K562 (cell line): Measurements from ENCODE around the gene GADD45GIP1. TPM values are rescaled to one million over a fixed set of nuclear protein-coding genes. Genes with fewer than 3 reads are reported as not detected.

ENCODE experiments used
- BMI1 ChIP-seq: fragments of 150-350 bp; IDR thresholded peaks from 2 replicates; pipeline ENCODE4 v1.6.1; 2014; ENCODE audit warnings: low read length
- ELF1 ChIP-seq: fragments of 200-800 bp; sonication (Bioruptor generic); IDR thresholded peaks from 2 replicates; pipeline ENCODE4 v1.6.1; 2016; ENCODE audit warnings: missing genetic modification characterization, missing compliant biosample characterization
- GATA2 ChIP-seq: sonication (generic); formaldehyde crosslinking; IDR thresholded peaks from 2 replicates; pipeline ENCODE4 v1.4.0; 2020; ENCODE audit warnings: mild to moderate bottlenecking, missing genetic modification reagents
- HMG20B ChIP-seq: fragments of 250-450 bp; sonication (Bioruptor Pico); IDR thresholded peaks from 2 replicates; pipeline ENCODE4 v1.5.0; 2021; ENCODE audit warnings: mild to moderate bottlenecking
- LCOR ChIP-seq: sonication (generic); formaldehyde crosslinking; IDR thresholded peaks from 2 replicates; pipeline ENCODE4 v1.8.0; 2022; ENCODE audit warnings: mild to moderate bottlenecking, missing genetic modification reagents
- MTA2 ChIP-seq: fragments of 450-650 bp; IDR thresholded peaks from 2 replicates; pipeline ENCODE4 v1.6.1; 2016; ENCODE audit warnings: low read depth
- POLR2B ChIP-seq: fragments of 450-650 bp; IDR thresholded peaks from 2 replicates; pipeline ENCODE4 v1.6.1; 2018; ENCODE audit warnings: low read depth; ENCODE audit not compliant: partially characterized antibody
- SAFB ChIP-seq: fragments of 200-400 bp; formaldehyde crosslinking; IDR thresholded peaks from 2 replicates; pipeline ENCODE4 v1.6.1; 2017; ENCODE audit warnings: low read depth, low read length, borderline replicate concordance
- SLC30A9 ChIP-seq: fragments of 250-450 bp; sonication (Bioruptor Pico); IDR thresholded peaks from 2 replicates; pipeline ENCODE4 v1.8.0; 2022; ENCODE audit warnings: mild to moderate bottlenecking, moderate library complexity
- TBP ChIP-seq: optimal IDR thresholded peaks from 2 replicates; pipeline ENCODE3; 2011; ENCODE audit warnings: low read depth, low read length, improper control_type of control experiment
- TEAD2 ChIP-seq: fragments of 450-650 bp; IDR thresholded peaks from 2 replicates; pipeline ENCODE4 v1.6.1; 2016; ENCODE audit warnings: missing genetic modification characterization, control low read depth, missing compliant biosample characterization
- ZNF282 ChIP-seq: sonication (generic); formaldehyde crosslinking; IDR thresholded peaks from 2 replicates; pipeline ENCODE4 v1.8.1; 2023; ENCODE audit warnings: missing genetic modification reagents
- ZNF699 ChIP-seq: fragments of 250-450 bp; sonication (Bioruptor Pico); IDR thresholded peaks from 2 replicates; pipeline ENCODE4 v1.8.0; 2021; ENCODE audit warnings: mild to moderate bottlenecking, moderate library complexity; ENCODE audit not compliant: insufficient replicate concordance
- polyA plus RNA-seq, 8 experiments: library from polyadenylated mRNA; depleted of rRNA in 4 of 8; stranded (reverse) in 5 of 8; unstranded in 3 of 8; fragments of >200 nt; fragmentation: Nextera tagmentation in 2 of 8; fragmentation: Illumina TruSeq in 1 of 8; extraction: Ambion mirVana in 2 of 8; extraction: Trizol in 1 of 8; gene quantifications; 2 replicates each; pipeline versions ENCODE4 v1.2.1 to v1.2.3, GENCODE V29; 2011 to 2014; ENCODE audit warnings: inconsistent platforms in 1 of 8, missing spikeins in 1 of 8
- total RNA-seq, 7 experiments: library from RNA; depleted of rRNA in 6 of 7; stranded (reverse); fragments of >200 nt in 6 of 7; fragmentation: Illumina TruSeq in 2 of 7; extraction: Trizol in 2 of 7; gene quantifications; 2 replicates each; pipeline versions ENCODE4 v1.2.1 to v1.2.3, GENCODE V29; 2011 to 2021; ENCODE audit warnings: low replicate concordance in 1 of 7
- TF ChIP-seq, protein P1 (sequence below): sonication (generic); formaldehyde crosslinking; IDR thresholded peaks from 2 replicates; pipeline ENCODE4 v1.5.0; 2020; ENCODE audit warnings: missing genetic modification reagents
- TF ChIP-seq, protein P2 (sequence below): sonication (generic); formaldehyde crosslinking; IDR thresholded peaks from 2 replicates; pipeline ENCODE4 v1.8.1; 2023; ENCODE audit warnings: mild to moderate bottlenecking, missing genetic modification reagents
- TF ChIP-seq, protein P3 (sequence below), 2 experiments: fragments of 250-450 bp in 1 of 2; fragments of 450-650 bp in 1 of 2; sonication (Bioruptor Pico) in 1 of 2; IDR thresholded peaks; 2 replicates each; pipeline versions ENCODE4 v1.6.1 to v1.8.0; 2016 to 2021; ENCODE audit warnings: mild to moderate bottlenecking in 2 of 2, moderate library complexity in 2 of 2, missing compliant biosample characterization in 1 of 2, missing genetic modification characterization in 1 of 2
- TF ChIP-seq, protein P4 (sequence below): fragments of 150-350 bp; conservative IDR thresholded peaks from 2 replicates; pipeline ENCODE4 v1.6.1; 2014; ENCODE audit warnings: low read length
- TF ChIP-seq, protein P5 (sequence below): IDR thresholded peaks from 3 replicates; pipeline ENCODE4 v1.6.1; 2011; ENCODE audit warnings: borderline replicate concordance, mild to moderate bottlenecking; ENCODE audit not compliant: insufficient read length, insufficient read depth

The GADD45GIP1 gene
- total and polyA plus RNA-seq, 9 of the 15 experiments (the other 6 are each of a cell fraction or from before 2014, with no cell fraction given), result 5.1 to 161 (median 29.2) TPM

DNA sequence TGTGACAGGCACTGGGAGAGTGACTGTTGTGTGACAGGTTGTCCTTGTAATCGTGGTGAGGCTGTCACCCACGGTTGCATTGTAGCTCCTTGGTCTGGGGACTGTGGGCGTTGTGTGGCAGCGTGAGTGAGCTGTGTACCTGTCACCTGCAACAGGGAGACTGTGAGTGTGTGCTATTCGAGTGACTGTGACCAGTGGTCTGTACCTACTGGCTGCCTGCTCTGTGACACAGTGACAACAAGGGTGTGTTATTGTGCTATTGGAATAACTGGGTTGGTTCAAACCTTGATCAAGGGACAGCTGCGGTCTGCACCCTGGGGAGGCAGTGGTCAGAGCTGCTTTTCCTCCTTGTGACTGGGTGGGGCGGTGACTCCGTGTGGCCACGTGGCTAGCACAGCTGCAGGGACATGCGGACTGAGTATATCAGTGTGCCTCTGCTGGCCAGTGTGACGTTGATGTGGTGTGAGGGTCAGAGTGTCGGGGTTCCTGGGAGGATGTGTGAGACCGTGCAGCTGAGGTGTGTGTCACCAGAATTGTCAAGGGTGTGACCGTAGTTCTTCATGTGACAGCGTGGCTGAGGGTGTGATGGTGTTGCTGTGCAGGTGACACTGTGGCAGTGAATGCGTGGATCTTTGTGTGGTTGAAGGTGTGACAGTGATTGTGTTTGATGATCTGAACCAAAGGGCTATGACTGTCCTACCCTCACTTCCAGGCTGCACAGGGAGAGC, 28.2 kb upstream of the GADD45GIP1 start (continued):
- TF ChIP-seq, protein P1, sequence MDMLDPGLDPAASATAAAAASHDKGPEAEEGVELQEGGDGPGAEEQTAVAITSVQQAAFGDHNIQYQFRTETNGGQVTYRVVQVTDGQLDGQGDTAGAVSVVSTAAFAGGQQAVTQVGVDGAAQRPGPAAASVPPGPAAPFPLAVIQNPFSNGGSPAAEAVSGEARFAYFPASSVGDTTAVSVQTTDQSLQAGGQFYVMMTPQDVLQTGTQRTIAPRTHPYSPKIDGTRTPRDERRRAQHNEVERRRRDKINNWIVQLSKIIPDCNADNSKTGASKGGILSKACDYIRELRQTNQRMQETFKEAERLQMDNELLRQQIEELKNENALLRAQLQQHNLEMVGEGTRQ (CRISPR knock-in tag), result peak; percentile 90
- TF ChIP-seq SAFB, result no peak
- TF ChIP-seq, protein P2, sequence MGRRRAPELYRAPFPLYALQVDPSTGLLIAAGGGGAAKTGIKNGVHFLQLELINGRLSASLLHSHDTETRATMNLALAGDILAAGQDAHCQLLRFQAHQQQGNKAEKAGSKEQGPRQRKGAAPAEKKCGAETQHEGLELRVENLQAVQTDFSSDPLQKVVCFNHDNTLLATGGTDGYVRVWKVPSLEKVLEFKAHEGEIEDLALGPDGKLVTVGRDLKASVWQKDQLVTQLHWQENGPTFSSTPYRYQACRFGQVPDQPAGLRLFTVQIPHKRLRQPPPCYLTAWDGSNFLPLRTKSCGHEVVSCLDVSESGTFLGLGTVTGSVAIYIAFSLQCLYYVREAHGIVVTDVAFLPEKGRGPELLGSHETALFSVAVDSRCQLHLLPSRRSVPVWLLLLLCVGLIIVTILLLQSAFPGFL (CRISPR knock-in tag), result no peak
- TF ChIP-seq TEAD2 (tag), result no peak
- TF ChIP-seq, protein P3, sequence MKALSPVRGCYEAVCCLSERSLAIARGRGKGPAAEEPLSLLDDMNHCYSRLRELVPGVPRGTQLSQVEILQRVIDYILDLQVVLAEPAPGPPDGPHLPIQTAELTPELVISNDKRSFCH (CRISPR knock-in tag; IDR thresholded peaks at IDR 0.05), result no peak
- TF ChIP-seq, protein P3 (tag; IDR thresholded peaks at IDR 0.05), result no peak
- no peak for TF ChIP-seq POLR2B
- TF ChIP-seq, protein P4, sequence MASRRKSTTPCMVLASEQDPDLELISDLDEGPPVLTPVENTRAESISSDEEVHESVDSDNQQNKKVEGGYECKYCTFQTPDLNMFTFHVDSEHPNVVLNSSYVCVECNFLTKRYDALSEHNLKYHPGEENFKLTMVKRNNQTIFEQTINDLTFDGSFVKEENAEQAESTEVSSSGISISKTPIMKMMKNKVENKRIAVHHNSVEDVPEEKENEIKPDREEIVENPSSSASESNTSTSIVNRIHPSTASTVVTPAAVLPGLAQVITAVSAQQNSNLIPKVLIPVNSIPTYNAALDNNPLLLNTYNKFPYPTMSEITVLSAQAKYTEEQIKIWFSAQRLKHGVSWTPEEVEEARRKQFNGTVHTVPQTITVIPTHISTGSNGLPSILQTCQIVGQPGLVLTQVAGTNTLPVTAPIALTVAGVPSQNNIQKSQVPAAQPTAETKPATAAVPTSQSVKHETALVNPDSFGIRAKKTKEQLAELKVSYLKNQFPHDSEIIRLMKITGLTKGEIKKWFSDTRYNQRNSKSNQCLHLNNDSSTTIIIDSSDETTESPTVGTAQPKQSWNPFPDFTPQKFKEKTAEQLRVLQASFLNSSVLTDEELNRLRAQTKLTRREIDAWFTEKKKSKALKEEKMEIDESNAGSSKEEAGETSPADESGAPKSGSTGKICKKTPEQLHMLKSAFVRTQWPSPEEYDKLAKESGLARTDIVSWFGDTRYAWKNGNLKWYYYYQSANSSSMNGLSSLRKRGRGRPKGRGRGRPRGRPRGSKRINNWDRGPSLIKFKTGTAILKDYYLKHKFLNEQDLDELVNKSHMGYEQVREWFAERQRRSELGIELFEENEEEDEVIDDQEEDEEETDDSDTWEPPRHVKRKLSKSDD, result no peak
- no peak for TF ChIP-seq ZNF699
- TF ChIP-seq SLC30A9 (CRISPR knock-in tag), result no peak
- no peak for TF ChIP-seq BMI1
- no peak for TF ChIP-seq LCOR (CRISPR knock-in tag)
- 0 out of 2 replicates have a peak, but pooled peaks have one; percentile 26 for TF ChIP-seq ELF1
- TF ChIP-seq TBP, result peak; percentile 13
- no peak for TF ChIP-seq HMG20B (CRISPR knock-in tag)
- TF ChIP-seq GATA2 (CRISPR knock-in tag), result no peak
- TF ChIP-seq MTA2, result 0 out of 2 replicates have a peak, but pooled peaks have one; percentile 8
- TF ChIP-seq ZNF282 (CRISPR knock-in tag), result no peak
- TF ChIP-seq, protein P5, sequence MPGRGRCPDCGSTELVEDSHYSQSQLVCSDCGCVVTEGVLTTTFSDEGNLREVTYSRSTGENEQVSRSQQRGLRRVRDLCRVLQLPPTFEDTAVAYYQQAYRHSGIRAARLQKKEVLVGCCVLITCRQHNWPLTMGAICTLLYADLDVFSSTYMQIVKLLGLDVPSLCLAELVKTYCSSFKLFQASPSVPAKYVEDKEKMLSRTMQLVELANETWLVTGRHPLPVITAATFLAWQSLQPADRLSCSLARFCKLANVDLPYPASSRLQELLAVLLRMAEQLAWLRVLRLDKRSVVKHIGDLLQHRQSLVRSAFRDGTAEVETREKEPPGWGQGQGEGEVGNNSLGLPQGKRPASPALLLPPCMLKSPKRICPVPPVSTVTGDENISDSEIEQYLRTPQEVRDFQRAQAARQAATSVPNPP, result no peak
